ENCODE data around the gene TAMALIN. TPM values are rescaled to one million over a fixed set of nuclear protein-coding genes. Genes with fewer than 3 reads are reported as not detected.

TAMALIN gene
- polyA plus RNA-seq, 1 donor from 2014 or later = 6.1 TPM

DNA sequence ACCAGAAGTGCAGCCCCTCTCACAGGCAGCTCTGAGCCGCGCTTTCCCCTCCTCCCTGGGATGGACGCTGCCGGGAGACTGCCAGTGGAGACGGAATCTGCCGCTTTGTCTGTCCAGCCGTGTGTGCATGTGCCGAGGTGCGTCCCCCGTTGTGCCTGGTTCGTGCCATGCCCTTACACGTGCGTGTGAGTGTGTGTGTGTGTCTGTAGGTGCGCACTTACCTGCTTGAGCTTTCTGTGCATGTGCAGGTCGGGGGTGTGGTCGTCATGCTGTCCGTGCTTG lies 12.3 kb upstream of the TAMALIN start:
- Histone ChIP-seq H3K4me3 (ENCODE audit: low read length) (no peak overlapping the region), H3K36me3 (ENCODE audit: insufficient read depth, low read length) (peaks cover 8% of the 10 kb centered on the region), H3K4me2 (ENCODE audit: low read length) (no peak overlapping the region), H3F3A (ENCODE audit: insufficient read depth, low read length, poor library complexity, severe bottlenecking) (no peaks in the 10 kb centered on the region), H3K27ac (ENCODE audit: low read length) (no peak overlapping the region), H3K9me2 (ENCODE audit: insufficient read depth, low read length) (no peaks in the 10 kb centered on the region), H3K27me3 (ENCODE audit: insufficient read depth, low read depth, low read length) (no peaks in the 10 kb centered on the region), H3K9me3 (ENCODE audit: low read length) (no peaks in the 10 kb centered on the region), H4K20me1 (ENCODE audit: insufficient read depth) (no peaks in the 10 kb centered on the region), H2AFZ (ENCODE audit: low read depth, low read length) (no peak overlapping the region), H3K9ac (ENCODE audit: low read length) (no peak overlapping the region), H3K79me2 (replicated peaks; ENCODE audit: insufficient read depth, low read length) (no peaks in the 10 kb centered on the region)
- TF ChIP-seq, protein P1, sequence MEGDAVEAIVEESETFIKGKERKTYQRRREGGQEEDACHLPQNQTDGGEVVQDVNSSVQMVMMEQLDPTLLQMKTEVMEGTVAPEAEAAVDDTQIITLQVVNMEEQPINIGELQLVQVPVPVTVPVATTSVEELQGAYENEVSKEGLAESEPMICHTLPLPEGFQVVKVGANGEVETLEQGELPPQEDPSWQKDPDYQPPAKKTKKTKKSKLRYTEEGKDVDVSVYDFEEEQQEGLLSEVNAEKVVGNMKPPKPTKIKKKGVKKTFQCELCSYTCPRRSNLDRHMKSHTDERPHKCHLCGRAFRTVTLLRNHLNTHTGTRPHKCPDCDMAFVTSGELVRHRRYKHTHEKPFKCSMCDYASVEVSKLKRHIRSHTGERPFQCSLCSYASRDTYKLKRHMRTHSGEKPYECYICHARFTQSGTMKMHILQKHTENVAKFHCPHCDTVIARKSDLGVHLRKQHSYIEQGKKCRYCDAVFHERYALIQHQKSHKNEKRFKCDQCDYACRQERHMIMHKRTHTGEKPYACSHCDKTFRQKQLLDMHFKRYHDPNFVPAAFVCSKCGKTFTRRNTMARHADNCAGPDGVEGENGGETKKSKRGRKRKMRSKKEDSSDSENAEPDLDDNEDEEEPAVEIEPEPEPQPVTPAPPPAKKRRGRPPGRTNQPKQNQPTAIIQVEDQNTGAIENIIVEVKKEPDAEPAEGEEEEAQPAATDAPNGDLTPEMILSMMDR (IDR thresholded peaks at IDR 0.05; ENCODE audit: poor library complexity, severe bottlenecking) = no peak
- TF ChIP-seq EZH2 (IDR thresholded peaks at IDR 0.05; ENCODE audit: borderline replicate concordance, insufficient read depth, low read length, poor library complexity, severe bottlenecking) = no peak
- no peak for TF ChIP-seq RAD21 (conservative IDR thresholded peaks at IDR 0.05)
- TF ChIP-seq MXI1 (conservative IDR thresholded peaks at IDR 0.05; ENCODE audit: poor library complexity, severe bottlenecking) = no peak

DNA sequence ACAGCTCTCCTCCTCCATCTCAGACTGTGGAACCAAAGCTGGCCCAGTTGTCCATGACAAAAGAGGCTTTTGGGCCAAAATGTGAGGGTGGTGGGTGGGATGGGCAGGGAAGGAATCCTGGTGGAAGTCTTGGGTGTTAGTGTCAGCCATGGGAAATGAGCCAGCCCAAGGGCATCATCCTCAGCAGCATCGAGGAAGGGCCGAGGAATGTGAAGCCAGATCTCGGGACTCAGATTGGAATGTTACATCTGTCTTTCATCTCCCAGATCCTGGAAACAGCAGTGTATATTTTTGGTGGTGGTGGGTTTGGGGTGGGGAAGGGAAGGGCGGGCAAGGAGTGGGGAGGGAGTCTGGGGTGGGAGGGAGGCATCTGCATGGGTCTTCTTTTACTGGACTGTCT lies 11.8 kb upstream of the TAMALIN start:
- Histone ChIP-seq H3F3A (ENCODE audit: insufficient read depth, low read length, poor library complexity, severe bottlenecking) (no peaks in the 10 kb centered on the region), H3K4me2 (ENCODE audit: low read length) (no peak overlapping the region), H3K9ac (ENCODE audit: low read length) (no peak overlapping the region), H4K20me1 (ENCODE audit: insufficient read depth) (no peaks in the 10 kb centered on the region), H2AFZ (ENCODE audit: low read depth, low read length) (no peak overlapping the region), H3K27ac (ENCODE audit: low read length) (no peak overlapping the region), H3K79me2 (replicated peaks; ENCODE audit: insufficient read depth, low read length) (no peaks in the 10 kb centered on the region), H3K27me3 (ENCODE audit: insufficient read depth, low read depth, low read length) (no peaks in the 10 kb centered on the region), H3K9me2 (ENCODE audit: insufficient read depth, low read length) (no peaks in the 10 kb centered on the region), H3K36me3 (ENCODE audit: insufficient read depth, low read length) (peaks cover 12% of the 10 kb centered on the region), H3K4me3 (ENCODE audit: low read length) (no peak overlapping the region), H3K9me3 (ENCODE audit: low read length) (no peaks in the 10 kb centered on the region)
- TF ChIP-seq TAF1 (IDR thresholded peaks at IDR 0.05; ENCODE audit: low read depth) (no peak), SMC3 (conservative IDR thresholded peaks at IDR 0.05; ENCODE audit: poor library complexity) (no peak), EZH2 (IDR thresholded peaks at IDR 0.05; ENCODE audit: borderline replicate concordance, insufficient read depth, low read length, poor library complexity, severe bottlenecking) (no peak), EP300 (conservative IDR thresholded peaks at IDR 0.05; ENCODE audit: poor library complexity, severe bottlenecking) (no peak), RAD21 (conservative IDR thresholded peaks at IDR 0.05) (no peak), POLR2AphosphoS5 (IDR thresholded peaks at IDR 0.05) (no peak), MXI1 (conservative IDR thresholded peaks at IDR 0.05; ENCODE audit: poor library complexity, severe bottlenecking) (no peak)
- TF ChIP-seq, protein P2, sequence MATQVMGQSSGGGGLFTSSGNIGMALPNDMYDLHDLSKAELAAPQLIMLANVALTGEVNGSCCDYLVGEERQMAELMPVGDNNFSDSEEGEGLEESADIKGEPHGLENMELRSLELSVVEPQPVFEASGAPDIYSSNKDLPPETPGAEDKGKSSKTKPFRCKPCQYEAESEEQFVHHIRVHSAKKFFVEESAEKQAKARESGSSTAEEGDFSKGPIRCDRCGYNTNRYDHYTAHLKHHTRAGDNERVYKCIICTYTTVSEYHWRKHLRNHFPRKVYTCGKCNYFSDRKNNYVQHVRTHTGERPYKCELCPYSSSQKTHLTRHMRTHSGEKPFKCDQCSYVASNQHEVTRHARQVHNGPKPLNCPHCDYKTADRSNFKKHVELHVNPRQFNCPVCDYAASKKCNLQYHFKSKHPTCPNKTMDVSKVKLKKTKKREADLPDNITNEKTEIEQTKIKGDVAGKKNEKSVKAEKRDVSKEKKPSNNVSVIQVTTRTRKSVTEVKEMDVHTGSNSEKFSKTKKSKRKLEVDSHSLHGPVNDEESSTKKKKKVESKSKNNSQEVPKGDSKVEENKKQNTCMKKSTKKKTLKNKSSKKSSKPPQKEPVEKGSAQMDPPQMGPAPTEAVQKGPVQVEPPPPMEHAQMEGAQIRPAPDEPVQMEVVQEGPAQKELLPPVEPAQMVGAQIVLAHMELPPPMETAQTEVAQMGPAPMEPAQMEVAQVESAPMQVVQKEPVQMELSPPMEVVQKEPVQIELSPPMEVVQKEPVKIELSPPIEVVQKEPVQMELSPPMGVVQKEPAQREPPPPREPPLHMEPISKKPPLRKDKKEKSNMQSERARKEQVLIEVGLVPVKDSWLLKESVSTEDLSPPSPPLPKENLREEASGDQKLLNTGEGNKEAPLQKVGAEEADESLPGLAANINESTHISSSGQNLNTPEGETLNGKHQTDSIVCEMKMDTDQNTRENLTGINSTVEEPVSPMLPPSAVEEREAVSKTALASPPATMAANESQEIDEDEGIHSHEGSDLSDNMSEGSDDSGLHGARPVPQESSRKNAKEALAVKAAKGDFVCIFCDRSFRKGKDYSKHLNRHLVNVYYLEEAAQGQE (IDR thresholded peaks at IDR 0.05; ENCODE audit: borderline replicate concordance) = no peak
- TF ChIP-seq, protein P1 (IDR thresholded peaks at IDR 0.05; ENCODE audit: poor library complexity, severe bottlenecking) = no peak

Measured in neural cell (in vitro differentiated cells).